Stimulated activated CD4-positive, alpha-beta T cell treated with anti-CD3 and anti-CD28 coated beads, Interleukin-2, amount 100 ng/mL, for 4 hours (primary cell): ENCODE measurements around the gene CCDC126.
"Not testable (repeated sequence)": the region's sequence is repeated elsewhere in the genome, so short reads cannot be mapped to it uniquely, and the experiment has no call there.

Experiments
- DNase-seq: peaks from one replicate; pipeline ENCODE4 v3.0.0-alpha.2; 2020; ENCODE audit warnings: low read depth

CCDC126 gene

GRCh38 chr7:23628370-23628769 lies 31.2 kb downstream of the CCDC126 start:
- DNase-seq = no peak

GRCh38 chr7:23633417-23633816 lies 36.2 kb downstream of the CCDC126 start:
- DNase-seq = no peak

- DNase-seq = no peak
Observed at GRCh38 chr7:23645822-23646221, 48.6 kb downstream of the CCDC126 start.

- no peak for DNase-seq
Observed at GRCh38 chr7:23653942-23654341, 56.8 kb downstream of the CCDC126 start.

- no peak for DNase-seq
Observed at GRCh38 chr7:23654508-23654907, 57.3 kb downstream of the CCDC126 start.

GRCh38 chr7:23655433-23655832 lies 58.3 kb downstream of the CCDC126 start:
- no peak for DNase-seq

- no peak for DNase-seq
Observed at GRCh38 chr7:23658831-23659427, 61.7 kb downstream of the CCDC126 start.

GRCh38 chr7:23661385-23661784 lies 64.2 kb downstream of the CCDC126 start:
- no peak for DNase-seq

GRCh38 chr7:23662124-23662983 lies 65.2 kb downstream of the CCDC126 start:
- DNase-seq = no peak

- no peak for DNase-seq
Observed at GRCh38 chr7:23662984-23663313, 65.8 kb downstream of the CCDC126 start.

GRCh38 chr7:23664122-23664521 lies 66.9 kb downstream of the CCDC126 start:
- no peak for DNase-seq

- DNase-seq = no peak
Observed at GRCh38 chr7:23672033-23672432, 74.9 kb downstream of the CCDC126 start.

GRCh38 chr7:23679898-23680413 lies 82.8 kb downstream of the CCDC126 start, which contains the start of gene FAM221A:
FAM221A (plus strand) TSS chr7:23680199; CDS start chr7:23680219, 20 bp downstream.
- peak; percentile 70 for DNase-seq

GRCh38 chr7:23680414-23681405 lies 83.5 kb downstream of the CCDC126 start:
- no peak for DNase-seq

- not testable (repeated sequence) for DNase-seq
Observed at GRCh38 chr7:23684041-23684440, 86.9 kb downstream of the CCDC126 start.

GRCh38 chr7:23685731-23686130 lies 88.5 kb downstream of the CCDC126 start:
- no peak for DNase-seq

GRCh38 chr7:23687011-23687410 lies 89.8 kb downstream of the CCDC126 start:
- DNase-seq = no peak

GRCh38 chr7:23689165-23689564 lies 92.0 kb downstream of the CCDC126 start:
- no peak for DNase-seq

GRCh38 chr7:23691320-23691719 lies 94.1 kb downstream of the CCDC126 start:
- no peak for DNase-seq

GRCh38 chr7:23693224-23693623 lies 96.0 kb downstream of the CCDC126 start:
- no peak for DNase-seq
